Iris pigment epithelial cell (primary cell): ENCODE measurements around the gene CACNA2D1.
"Not testable (repeated sequence)": the region's sequence is repeated elsewhere in the genome, so short reads cannot be mapped to it uniquely, and the experiment has no call there.

ENCODE experiments used
- DNase-seq: peaks from one replicate; pipeline ENCODE4 v3.0.0-alpha.2; 2011; ENCODE audit warnings: low read depth

CACNA2D1 gene

GRCh38 chr7:82434275-82435022 is 9.1 kb downstream of the CACNA2D1 start:
- DNase-seq = no peak

- no peak for DNase-seq
Measured at GRCh38 chr7:82433507-82433906, 10.1 kb downstream of the CACNA2D1 start.

DNA sequence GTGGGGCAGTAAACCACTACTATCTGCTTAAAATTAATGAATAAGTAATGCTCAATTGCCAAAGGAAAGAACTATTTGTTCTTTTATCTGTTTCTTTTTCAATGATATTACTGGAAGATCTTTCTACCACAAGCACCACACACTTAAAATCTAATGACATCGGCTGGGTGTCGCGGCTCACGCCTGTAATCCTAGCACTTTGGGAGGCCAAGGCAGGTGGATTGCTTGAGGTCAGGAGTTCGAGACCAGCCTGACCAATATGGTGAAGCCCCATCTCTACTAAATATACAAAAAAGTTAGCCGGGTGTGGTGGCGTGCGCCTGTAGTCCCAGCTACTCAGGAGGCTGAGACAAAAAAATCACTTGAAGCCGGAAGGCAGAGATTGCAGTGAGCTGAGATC is 10.8 kb downstream of the CACNA2D1 start:
- DNase-seq = not testable (repeated sequence)

GRCh38 chr7:82430500-82431465 is 12.8 kb downstream of the CACNA2D1 start:
- DNase-seq = peak; percentile 73

DNA sequence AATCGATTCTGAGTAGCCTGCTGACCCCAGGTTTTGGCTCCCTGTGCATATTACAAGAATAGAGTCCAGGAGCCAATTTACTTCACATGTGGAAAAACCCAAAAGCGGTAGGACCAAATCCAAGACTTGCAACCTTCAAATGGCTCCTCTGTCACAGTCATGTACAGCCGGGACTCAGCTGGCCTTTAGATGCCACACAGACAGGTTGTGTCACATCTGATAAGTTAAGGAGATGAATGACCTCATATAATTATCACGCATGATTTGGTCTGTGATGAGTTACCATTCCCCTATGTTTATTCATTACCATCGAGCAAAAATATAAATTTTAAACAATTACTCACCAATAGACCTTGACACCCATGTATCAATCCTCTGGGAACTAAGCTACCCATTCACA is 14.2 kb downstream of the CACNA2D1 start:
- DNase-seq = no peak

GRCh38 chr7:82428186-82428961 is 15.2 kb downstream of the CACNA2D1 start:
- peak; percentile 84 for DNase-seq

- DNase-seq = no peak
Measured at GRCh38 chr7:82423446-82423845, 20.1 kb downstream of the CACNA2D1 start.

DNA sequence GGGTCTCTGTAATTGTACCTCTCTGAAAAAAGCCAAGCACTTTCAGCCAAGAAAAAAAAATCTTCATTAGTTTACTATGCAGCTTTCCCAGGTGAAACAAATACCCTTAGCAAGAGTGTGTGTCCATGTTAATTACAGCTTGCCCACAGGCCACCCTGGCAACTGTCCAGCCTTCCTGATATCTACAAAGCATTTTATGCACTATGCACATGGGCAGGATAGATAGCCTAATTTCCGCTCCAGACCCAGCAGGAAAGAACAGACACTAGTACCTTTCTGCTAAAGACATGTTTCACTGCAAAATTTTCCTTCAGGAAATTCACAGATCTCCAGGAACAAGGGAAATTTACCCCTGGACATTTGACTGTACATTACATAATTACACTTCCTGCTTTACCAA is 24.4 kb downstream of the CACNA2D1 start:
- DNase-seq = no peak

DNA sequence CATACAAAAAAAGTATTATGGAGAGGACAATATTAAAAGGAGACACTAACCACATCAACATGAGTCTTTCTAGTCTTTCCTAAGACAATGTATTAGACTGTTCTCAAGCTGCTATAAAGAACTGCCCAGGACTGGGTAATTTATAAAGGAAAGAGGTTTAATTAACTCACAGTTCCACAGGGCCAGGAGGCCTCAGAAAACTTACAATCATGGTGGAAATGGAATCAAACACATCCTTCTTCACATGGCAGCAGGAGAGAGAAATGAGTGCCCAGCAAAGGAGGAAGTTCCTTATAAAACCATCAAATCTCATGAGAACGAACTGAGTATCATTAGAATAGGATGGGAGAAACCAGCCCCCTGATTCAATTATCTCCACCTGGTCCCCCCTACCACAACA is 25.7 kb downstream of the CACNA2D1 start:
- DNase-seq = no peak

GRCh38 chr7:82416402-82416801 is 27.2 kb downstream of the CACNA2D1 start:
- DNase-seq = no peak

- no peak for DNase-seq
Measured at GRCh38 chr7:82414389-82414788, 29.2 kb downstream of the CACNA2D1 start.

- DNase-seq = no peak
Measured at GRCh38 chr7:82413237-82413636, 30.3 kb downstream of the CACNA2D1 start.

DNA sequence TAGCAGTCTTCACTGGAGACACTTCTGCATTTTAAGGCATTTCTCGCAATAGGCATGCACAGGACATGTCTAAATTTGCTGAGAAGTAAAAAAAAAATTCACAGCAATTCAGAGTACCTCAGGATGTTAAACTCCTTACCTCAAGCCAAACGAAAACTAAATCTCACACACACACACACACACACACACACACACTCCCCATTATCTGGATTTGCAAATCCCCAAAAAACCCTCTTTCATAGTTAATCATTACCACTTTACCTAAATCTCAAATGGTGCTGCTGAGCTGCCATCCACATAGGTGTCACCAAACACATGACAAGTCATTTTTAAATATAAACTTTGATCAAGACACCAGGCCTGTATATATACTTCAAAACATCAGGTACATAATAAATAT is 31.8 kb downstream of the CACNA2D1 start:
- no peak for DNase-seq

DNA sequence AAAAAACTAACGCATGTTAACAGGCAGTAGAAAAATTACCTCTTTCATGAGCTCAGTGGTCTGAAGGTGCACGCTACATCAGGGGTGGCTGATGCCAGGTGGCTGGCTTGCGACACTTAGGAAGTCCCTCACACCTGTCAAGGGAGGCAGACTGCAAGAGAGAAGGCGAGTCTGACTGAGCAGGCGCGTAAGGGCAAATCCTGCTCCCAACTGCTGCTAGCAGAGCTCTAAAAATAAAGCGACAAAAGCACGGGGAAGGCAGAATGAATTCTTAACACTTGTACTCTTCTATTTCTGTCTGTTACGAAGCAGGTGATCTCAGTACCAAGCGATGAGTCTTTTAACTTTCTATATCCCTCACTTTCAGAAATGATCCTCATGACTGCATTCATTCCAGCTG is 33.1 kb downstream of the CACNA2D1 start:
- no peak for DNase-seq

DNA sequence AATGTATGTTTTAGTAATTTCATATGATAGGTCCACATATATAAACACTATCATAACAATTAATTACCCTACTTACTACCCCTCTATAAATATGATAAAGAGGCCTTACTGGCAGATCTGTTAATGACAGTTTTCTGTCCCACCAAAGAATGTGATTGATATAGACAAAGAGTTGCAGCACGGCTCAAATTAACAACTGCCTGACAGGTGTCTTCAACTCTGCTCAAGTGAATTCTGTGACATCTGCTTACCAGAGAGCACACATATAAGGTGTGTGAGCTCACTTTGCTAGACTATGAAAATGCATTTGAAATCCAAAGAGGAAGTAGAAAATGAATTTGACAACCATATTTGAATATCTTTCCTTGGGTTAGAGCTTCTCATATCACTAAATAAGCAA is 36.6 kb downstream of the CACNA2D1 start:
- DNase-seq = no peak

DNA sequence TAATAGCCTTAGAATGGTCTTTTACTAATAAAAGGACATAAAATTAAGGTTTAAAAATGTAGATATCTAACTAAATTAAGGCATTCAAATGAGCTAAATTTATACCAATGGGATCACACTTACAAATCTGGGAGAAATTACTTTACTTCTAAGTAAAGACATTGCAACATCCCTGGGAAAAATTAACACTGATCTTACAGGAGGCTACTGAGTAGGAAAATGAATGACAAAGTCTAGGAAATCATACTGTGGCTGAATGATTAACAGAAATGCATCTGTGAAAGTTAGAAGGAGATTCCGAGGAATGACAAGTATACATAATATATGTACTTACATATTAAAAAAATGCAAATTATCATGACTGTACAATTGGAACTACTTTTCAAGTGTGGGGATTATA is 38.3 kb downstream of the CACNA2D1 start:
- DNase-seq = no peak

DNA sequence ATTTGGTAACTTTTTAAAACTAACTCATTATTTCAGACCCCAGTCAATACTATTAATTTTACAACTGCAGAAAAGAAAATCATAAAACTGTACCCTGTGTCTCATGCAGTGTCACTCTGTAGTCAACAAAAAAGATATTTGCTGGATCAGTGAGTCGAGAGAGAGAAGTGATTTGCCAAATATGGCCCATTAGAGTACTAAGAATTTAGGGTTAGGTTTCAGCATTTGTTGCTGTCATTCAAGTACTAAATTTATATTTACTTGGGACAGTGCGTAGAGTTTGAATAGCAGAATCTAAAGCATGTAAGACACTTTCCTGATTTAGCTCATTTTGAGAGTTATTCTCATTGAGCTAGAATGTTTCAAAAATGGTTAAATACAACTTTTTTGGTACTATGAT is 38.9 kb downstream of the CACNA2D1 start:
- DNase-seq = no peak

DNA sequence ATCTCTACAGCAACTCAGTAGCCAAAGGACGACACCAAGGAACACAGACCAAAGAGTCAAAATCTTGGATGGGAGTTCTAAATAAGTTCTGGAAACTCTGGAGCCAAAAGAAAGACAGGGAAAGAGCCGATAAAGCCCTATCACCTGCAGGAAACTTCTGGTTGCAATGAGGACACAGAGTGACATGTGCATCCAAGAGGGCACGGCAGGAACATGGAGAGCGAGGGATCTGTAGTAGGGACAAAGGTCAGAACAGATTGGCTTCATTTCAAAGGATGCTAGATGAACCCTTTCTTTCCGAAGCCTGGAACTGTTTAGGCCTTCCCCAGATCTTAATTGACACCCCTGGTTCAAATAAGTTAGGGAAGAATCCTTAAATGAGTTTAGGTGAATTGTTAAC is 39.5 kb downstream of the CACNA2D1 start:
- DNase-seq = no peak

DNA sequence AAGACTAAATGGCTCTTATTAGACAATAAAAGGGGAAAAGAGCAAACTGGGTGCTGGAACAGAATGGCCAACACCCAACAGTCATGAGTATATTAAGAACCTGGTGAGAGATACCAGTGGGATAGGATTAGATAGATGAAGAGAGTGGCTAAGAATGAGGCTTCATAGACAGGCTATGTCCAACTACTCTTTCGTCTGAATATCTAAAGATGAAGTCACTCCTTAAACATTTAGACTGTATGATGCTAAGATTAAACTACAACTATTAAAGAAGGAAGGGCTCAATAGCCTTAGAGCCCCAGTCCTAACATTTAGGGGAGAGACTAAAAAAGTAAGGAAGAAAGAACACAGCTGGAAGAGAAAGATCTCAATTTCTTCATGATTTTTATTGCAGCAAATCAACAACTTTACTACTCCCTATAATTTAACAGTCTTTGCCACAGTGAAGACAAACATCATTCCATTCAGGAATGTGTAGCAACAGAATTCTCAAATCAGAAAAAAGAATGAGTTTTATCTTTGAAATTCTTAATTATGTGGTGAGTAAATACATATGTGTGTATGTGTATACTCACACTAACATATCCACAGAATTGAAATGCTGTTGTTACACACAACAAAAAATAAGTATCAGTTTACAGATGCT is 45.6 kb downstream of the CACNA2D1 start:
- no peak for DNase-seq

- DNase-seq = no peak
Measured at GRCh38 chr7:82396343-82396742, 47.2 kb downstream of the CACNA2D1 start.

DNA sequence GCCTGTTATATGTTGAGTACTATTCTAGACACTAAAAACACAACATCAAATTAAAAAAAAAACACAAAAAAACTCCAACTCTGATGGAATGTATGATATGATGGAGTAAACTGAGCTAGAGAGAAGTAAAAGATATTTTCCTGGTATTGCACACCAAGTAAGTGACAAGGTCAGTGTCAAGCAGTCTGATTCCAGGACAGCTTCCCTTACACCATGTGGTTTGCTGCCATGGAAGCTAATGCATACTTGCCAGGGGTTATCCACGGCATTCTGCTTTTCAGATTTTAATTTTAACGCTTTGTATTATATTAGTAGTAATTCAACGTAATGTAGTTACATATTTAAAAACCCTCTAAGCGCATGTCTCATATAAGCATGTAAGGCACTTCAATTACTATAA is 48.4 kb downstream of the CACNA2D1 start:
- DNase-seq = no peak

- DNase-seq = no peak
Measured at GRCh38 chr7:82393840-82394220, 49.7 kb downstream of the CACNA2D1 start.
